H9 (cell line): ENCODE results near the gene SMIM36. TPM values are rescaled to one million over a fixed set of nuclear protein-coding genes. Genes with fewer than 3 reads are reported as not detected.
"Not testable (repeated sequence)": the region's sequence is repeated elsewhere in the genome, so short reads cannot be mapped to it uniquely, and the experiment has no call there.

Experiments
- DNase-seq: peaks from one replicate; pipeline ENCODE4 v3.0.0-alpha.2; 2017
- H2AFZ ChIP-seq: one replicate; pipeline ENCODE4 v1.6.1; 2013; ENCODE audit warnings: mild to moderate bottlenecking, low read length, control low read depth, moderate library complexity
- H2AK5ac ChIP-seq: 2 replicates; pipeline ENCODE4 v1.6.1; 2013; ENCODE audit warnings: low read length, control low read depth, mixed read lengths; ENCODE audit not compliant: insufficient read length
- H2BK120ac ChIP-seq: one replicate; pipeline ENCODE4 v1.6.1; 2013; ENCODE audit warnings: low read depth, mild to moderate bottlenecking, low read length, control low read depth, inconsistent platforms; ENCODE audit not compliant: poor library complexity, severe bottlenecking
- H2BK12ac ChIP-seq: 2 replicates; pipeline ENCODE4 v1.6.1; 2013; ENCODE audit warnings: low read length, control low read depth, mixed read lengths, low read depth; ENCODE audit not compliant: insufficient read length
- H2BK15ac ChIP-seq: 2 replicates; pipeline ENCODE4 v1.6.1; 2013; ENCODE audit warnings: low read depth, low read length, control low read depth
- H2BK20ac ChIP-seq: one replicate; pipeline ENCODE4 v1.6.1; 2013; ENCODE audit warnings: low read depth, mild to moderate bottlenecking, low read length, control low read depth, inconsistent platforms; ENCODE audit not compliant: poor library complexity, severe bottlenecking
- H2BK5ac ChIP-seq: 2 replicates; pipeline ENCODE4 v1.6.1; 2013; ENCODE audit warnings: low read length, control low read depth, mixed read lengths; ENCODE audit not compliant: insufficient read length
- H3K14ac ChIP-seq: 2 replicates; pipeline ENCODE4 v1.6.1; 2013; ENCODE audit warnings: low read length, control low read depth; ENCODE audit not compliant: insufficient read depth
- H3K18ac ChIP-seq: 2 replicates; pipeline ENCODE4 v1.6.1; 2013; ENCODE audit warnings: low read depth, mild to moderate bottlenecking, mixed read lengths, low read length, control low read depth; ENCODE audit not compliant: insufficient read length
- H3K23ac ChIP-seq: 2 replicates; pipeline ENCODE4 v1.6.1; 2013; ENCODE audit warnings: low read length, control low read depth, mixed read lengths, low read depth; ENCODE audit not compliant: insufficient read length
- H3K23me2 ChIP-seq: 2 replicates; pipeline ENCODE4 v1.6.1; 2013; ENCODE audit warnings: low read depth, mild to moderate bottlenecking, mixed read lengths, low read length, control low read depth; ENCODE audit not compliant: insufficient read length, poor library complexity, severe bottlenecking
- H3K27ac ChIP-seq: 2 replicates; pipeline ENCODE4 v1.5.1; 2013; ENCODE audit warnings: low read length, control low read depth, mixed read lengths, low read depth; ENCODE audit not compliant: insufficient read length
- H3K27me3 ChIP-seq: 2 replicates; pipeline ENCODE4 v1.6.1; 2013; ENCODE audit warnings: low read length, control low read depth, inconsistent platforms; ENCODE audit not compliant: insufficient read depth
- H3K4ac ChIP-seq: 2 replicates; pipeline ENCODE4 v1.6.1; 2013; ENCODE audit warnings: low read depth, mild to moderate bottlenecking, control low read depth, inconsistent platforms, low read length, moderate library complexity
- H3K4me1 ChIP-seq: 2 replicates; pipeline ENCODE4 v1.6.1; 2013; ENCODE audit warnings: low read length, control low read depth, inconsistent platforms; ENCODE audit not compliant: insufficient read depth
- H3K4me2 ChIP-seq: 2 replicates; pipeline ENCODE4 v1.6.1; 2013; ENCODE audit warnings: low read length, control low read depth, mixed read lengths; ENCODE audit not compliant: insufficient read length, insufficient read depth
- H3K56ac ChIP-seq: 2 replicates; pipeline ENCODE4 v1.6.1; 2013; ENCODE audit warnings: low read depth, mild to moderate bottlenecking, mixed read lengths, low read length, control low read depth; ENCODE audit not compliant: insufficient read length
- H3K79me1 ChIP-seq: 2 replicates; pipeline ENCODE4 v1.6.1; 2013; ENCODE audit warnings: low read depth, mild to moderate bottlenecking, moderate library complexity, low read length, control low read depth, inconsistent platforms; ENCODE audit not compliant: insufficient read depth, poor library complexity, severe bottlenecking
- H3K79me2 ChIP-seq: 2 replicates; pipeline ENCODE4 v1.6.1; 2013; ENCODE audit warnings: low read length, control low read depth, inconsistent platforms; ENCODE audit not compliant: insufficient read depth
- H3K9ac ChIP-seq: 2 replicates; pipeline ENCODE4 v1.6.1; 2013; ENCODE audit warnings: low read length, control low read depth, mixed read lengths; ENCODE audit not compliant: insufficient read length; ENCODE audit errors: extremely low read depth
- H3K9me3 ChIP-seq: one replicate; pipeline ENCODE4 v1.6.1; 2013; ENCODE audit warnings: low read depth, low read length, inconsistent platforms; ENCODE audit not compliant: control insufficient read depth
- H3T11ph ChIP-seq: one replicate; pipeline ENCODE4 v1.6.1; 2013; ENCODE audit warnings: mild to moderate bottlenecking, low read length, control low read depth, inconsistent platforms
- H4K20me1 ChIP-seq: one replicate; pipeline ENCODE4 v1.6.1; 2013; ENCODE audit not compliant: control insufficient read depth, insufficient read length, insufficient read depth
- H4K5ac ChIP-seq: 2 replicates; pipeline ENCODE4 v1.6.1; 2013; ENCODE audit warnings: low read depth, mild to moderate bottlenecking, mixed read lengths, low read length, control low read depth; ENCODE audit not compliant: insufficient read length
- H4K8ac ChIP-seq: replicated peaks from 2 replicates; pipeline ENCODE4 v1.6.1; 2013; ENCODE audit warnings: low read length, control low read depth, mixed read lengths, low read depth; ENCODE audit not compliant: insufficient read length
- H4K91ac ChIP-seq: 2 replicates; pipeline ENCODE4 v1.6.1; 2013; ENCODE audit warnings: low read depth, mild to moderate bottlenecking, moderate library complexity, mixed read lengths, low read length, control low read depth; ENCODE audit not compliant: insufficient read length
- H3K27ac Mint-ChIP-seq, 3 experiments: 2 replicates in 2 of 3; 3 replicates in 1 of 3; pipeline ENCODE4 v1.8.0; 2020 to 2021; ENCODE audit warnings: mixed read lengths in 3 of 3, mild to moderate bottlenecking in 1 of 3, moderate library complexity in 1 of 3
- H3K27me3 Mint-ChIP-seq: 2 replicates; pipeline ENCODE4 v1.8.0; 2021; ENCODE audit warnings: low read depth, mild to moderate bottlenecking, moderate library complexity, mixed read lengths
- H3K36me3 Mint-ChIP-seq, 3 experiments: 2 replicates in 2 of 3; 3 replicates in 1 of 3; pipeline ENCODE4 v1.8.0; 2020 to 2021; ENCODE audit warnings: low read depth in 3 of 3, mixed read lengths in 3 of 3; ENCODE audit not compliant: insufficient read depth in 1 of 3
- H3K4me1 Mint-ChIP-seq, 2 experiments: 2 replicates each; pipeline ENCODE4 v1.8.0; 2020; ENCODE audit warnings: mixed read lengths in 2 of 2
- H3K4me3 Mint-ChIP-seq, 2 experiments: 2 replicates in 1 of 2; 3 replicates in 1 of 2; pipeline ENCODE4 v1.8.0; 2020 to 2021; ENCODE audit warnings: mild to moderate bottlenecking in 2 of 2, mixed read lengths in 2 of 2, moderate library complexity in 1 of 2
- H3K9me3 Mint-ChIP-seq, 2 experiments: 2 replicates in 1 of 2; 3 replicates in 1 of 2; pipeline ENCODE4 v1.8.0; 2020; ENCODE audit warnings: mild to moderate bottlenecking in 2 of 2, mixed read lengths in 2 of 2, moderate library complexity in 1 of 2
- WGBS: extraction: QIAGEN DNeasy Blood & Tissue Kit; methylation state at CpG from one replicate; pipeline ENCODE4 v1.1.7; 2013; ENCODE audit warnings: missing lambda C conversion rate, low lambda C conversion rate, mixed read lengths; ENCODE audit not compliant: insufficient read length; ENCODE audit errors: extremely low coverage; 5-methylcytosine and 5-hydroxymethylcytosine counted together
- total RNA-seq: library from RNA; stranded (reverse); gene quantifications from 2 replicates; pipeline ENCODE4 v1.2.1, GENCODE V29; 2021
- TF ChIP-seq, protein P1 (sequence below): fragments of 200-600 bp; sonication (generic); conservative IDR thresholded peaks from 3 replicates; pipeline ENCODE4 v1.8.0; 2021; ENCODE audit warnings: antibody characterized with exemption, mild to moderate bottlenecking

SMIM36 gene
- total RNA-seq, 1 experiment from 2014 or later, result not detected

DNA sequence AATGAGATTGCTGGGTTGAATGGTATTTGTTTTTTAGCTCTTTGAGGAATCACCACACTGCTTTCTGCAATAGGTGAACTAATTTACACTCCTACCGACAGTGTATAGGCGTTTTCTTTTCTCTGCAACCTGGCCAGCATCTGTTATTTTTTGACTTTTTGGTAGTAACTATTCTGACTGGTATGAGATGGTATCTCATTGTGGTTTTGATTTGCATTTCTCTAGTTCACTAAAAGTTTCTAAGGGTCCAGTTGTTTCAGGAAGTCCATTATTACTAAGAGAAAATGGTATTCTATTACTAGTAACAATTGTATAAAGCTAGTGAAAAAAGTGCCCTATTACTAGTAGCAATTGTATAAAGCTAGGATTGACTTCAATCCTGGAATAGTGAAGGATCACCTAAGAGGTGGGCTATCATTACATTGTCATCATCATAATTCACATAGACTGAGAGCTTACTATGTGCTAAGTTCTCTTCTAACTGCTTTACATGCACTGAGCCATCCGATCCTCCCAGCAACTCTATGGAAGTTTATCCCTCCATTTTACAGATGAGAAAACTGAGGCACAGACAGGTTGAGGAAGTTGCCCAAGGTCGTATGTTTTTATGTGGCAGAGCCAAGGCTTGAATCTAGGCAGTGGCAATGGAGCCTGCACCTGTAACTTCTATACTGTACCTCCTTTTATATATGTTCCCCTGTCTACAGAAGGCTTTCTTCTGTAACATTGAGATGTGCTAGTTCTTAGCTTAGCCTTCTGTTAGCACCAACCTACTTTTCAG is 13.4 kb upstream of the SMIM36 start:
- Histone ChIP-seq H2BK12ac (no peak overlapping the region), H3K4me2 (no peak overlapping the region), H3K4me1 (no peaks in the 10 kb centered on the region), H3K9ac (no peak overlapping the region), H3K56ac (no peak overlapping the region), H3K23ac (no peak overlapping the region), H3K79me2 (no peaks in the 10 kb centered on the region), H4K8ac (no peak overlapping the region), H3K18ac (no peak overlapping the region), H3K27me3 (no peaks in the 10 kb centered on the region), H2BK5ac (no peak overlapping the region), H4K91ac (no peak overlapping the region), H3K4ac (no peak overlapping the region), H4K20me1 (no peaks in the 10 kb centered on the region), H3K23me2 (no peaks in the 10 kb centered on the region), H3K14ac (no peak overlapping the region), H3K79me1 (no peaks in the 10 kb centered on the region), H2BK15ac (no peak overlapping the region), H2BK20ac (no peak overlapping the region), H3K9me3 (no peaks in the 10 kb centered on the region), H2BK120ac (no peak overlapping the region), H4K5ac (no peak overlapping the region), H2AK5ac (no peak overlapping the region), H3K27ac (no peak overlapping the region), H3T11ph (no peak overlapping the region), H2AFZ (no peak overlapping the region)
- H3K9me3 Mint-ChIP-seq, result no peaks in the 10 kb centered on the region
- no peaks in the 10 kb centered on the region; the same call in 1 of the 2 replicates for H3K27me3 Mint-ChIP-seq
- TF ChIP-seq, protein P1, sequence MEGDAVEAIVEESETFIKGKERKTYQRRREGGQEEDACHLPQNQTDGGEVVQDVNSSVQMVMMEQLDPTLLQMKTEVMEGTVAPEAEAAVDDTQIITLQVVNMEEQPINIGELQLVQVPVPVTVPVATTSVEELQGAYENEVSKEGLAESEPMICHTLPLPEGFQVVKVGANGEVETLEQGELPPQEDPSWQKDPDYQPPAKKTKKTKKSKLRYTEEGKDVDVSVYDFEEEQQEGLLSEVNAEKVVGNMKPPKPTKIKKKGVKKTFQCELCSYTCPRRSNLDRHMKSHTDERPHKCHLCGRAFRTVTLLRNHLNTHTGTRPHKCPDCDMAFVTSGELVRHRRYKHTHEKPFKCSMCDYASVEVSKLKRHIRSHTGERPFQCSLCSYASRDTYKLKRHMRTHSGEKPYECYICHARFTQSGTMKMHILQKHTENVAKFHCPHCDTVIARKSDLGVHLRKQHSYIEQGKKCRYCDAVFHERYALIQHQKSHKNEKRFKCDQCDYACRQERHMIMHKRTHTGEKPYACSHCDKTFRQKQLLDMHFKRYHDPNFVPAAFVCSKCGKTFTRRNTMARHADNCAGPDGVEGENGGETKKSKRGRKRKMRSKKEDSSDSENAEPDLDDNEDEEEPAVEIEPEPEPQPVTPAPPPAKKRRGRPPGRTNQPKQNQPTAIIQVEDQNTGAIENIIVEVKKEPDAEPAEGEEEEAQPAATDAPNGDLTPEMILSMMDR, result no peak
- no peaks in the 10 kb centered on the region for H3K36me3 Mint-ChIP-seq
- no peak overlapping the region for H3K27ac Mint-ChIP-seq
- peaks cover 0 to 4% of the 10 kb centered on the region in 2 experiments; a peak in 1 of 4 replicates for H3K4me1 Mint-ChIP-seq
- H3K4me3 Mint-ChIP-seq, result no peak overlapping the region
- WGBS, result no CpG with 5 or more reads among the region's 4 CpGs
- DNase-seq, result no peak

DNA sequence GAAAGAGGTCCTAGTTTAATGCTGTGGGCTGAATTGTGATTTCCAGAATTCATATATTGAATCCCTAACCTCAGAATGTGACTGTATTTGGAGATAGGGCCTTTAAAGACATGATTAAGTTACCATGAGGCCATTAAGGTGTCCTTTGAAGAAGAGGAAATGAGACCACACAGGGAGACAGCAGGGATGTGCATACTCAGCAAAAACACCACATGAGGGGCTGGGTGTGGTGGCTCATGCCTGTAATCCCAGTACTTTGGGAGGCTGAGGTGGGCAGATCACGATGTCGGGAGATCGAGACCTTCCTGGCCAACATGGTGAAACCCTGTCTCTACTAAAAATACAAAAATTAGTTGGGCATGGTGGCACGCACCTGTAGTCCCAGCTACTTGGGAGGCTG is 11.8 kb upstream of the SMIM36 start:
- not testable (repeated sequence) for H2BK5ac ChIP-seq, H3K23me2 ChIP-seq, H3T11ph ChIP-seq, H4K5ac ChIP-seq, H3K36me3 Mint-ChIP-seq, H3K23ac ChIP-seq, H3K56ac ChIP-seq, H2AFZ ChIP-seq, H4K91ac ChIP-seq, H3K4me1 ChIP-seq, H3K4me3 Mint-ChIP-seq, DNase-seq, H2AK5ac ChIP-seq, H3K27ac ChIP-seq, H3K79me2 ChIP-seq, H3K4me2 ChIP-seq, H2BK20ac ChIP-seq, H3K4me1 Mint-ChIP-seq, H4K8ac ChIP-seq, H3K27me3 ChIP-seq, H3K79me1 ChIP-seq, H3K9me3 ChIP-seq, H4K20me1 ChIP-seq, H2BK15ac ChIP-seq, H3K18ac ChIP-seq, H3K27me3 Mint-ChIP-seq, H3K4ac ChIP-seq, H3K9me3 Mint-ChIP-seq, H3K14ac ChIP-seq, H3K9ac ChIP-seq, H2BK120ac ChIP-seq, H3K27ac Mint-ChIP-seq, H2BK12ac ChIP-seq
- no CpG with 5 or more reads among the region's 4 CpGs for WGBS
